Calu3 (cell line): ENCODE results near the gene ITGB1. TPM values are rescaled to one million over a fixed set of nuclear protein-coding genes. Genes with fewer than 3 reads are reported as not detected.

Source experiments
- BruUV-seq: library from RNA; stranded (reverse); fragments of 400-500 nt; replicated peaks from 2 replicates; lab custom pipeline; 2021; lab: Mats Ljungman, UMichigan
- CTCF ChIA-PET: fragments of 300-600 bp; sonication (Branson Sonifier 250); formaldehyde crosslinking; loops from one replicate; lab custom pipeline; 2022; ENCODE audit warnings: antibody characterized with exemption; lab: Charles Lee
- DNase-seq: peaks from one replicate; pipeline ENCODE4 v3.0.0; 2022
- H3K27ac Mint-ChIP-seq: one replicate; pipeline ENCODE4 v1.8.0; 2022; ENCODE audit warnings: mixed read lengths; ENCODE audit not compliant: unreplicated experiment
- H3K27me3 Mint-ChIP-seq: one replicate; pipeline ENCODE4 v1.8.0; 2022; ENCODE audit warnings: mixed read lengths; ENCODE audit not compliant: unreplicated experiment
- H3K36me3 Mint-ChIP-seq: one replicate; pipeline ENCODE4 v1.8.0; 2022; ENCODE audit warnings: mild to moderate bottlenecking, moderate library complexity, mixed read lengths; ENCODE audit not compliant: insufficient read depth, unreplicated experiment
- H3K4me1 Mint-ChIP-seq: one replicate; pipeline ENCODE4 v1.8.0; 2022; ENCODE audit warnings: mild to moderate bottlenecking, low read depth, mixed read lengths; ENCODE audit not compliant: unreplicated experiment
- H3K4me3 Mint-ChIP-seq: one replicate; pipeline ENCODE4 v1.8.0; 2022; ENCODE audit warnings: mild to moderate bottlenecking, low read depth, moderate library complexity, mixed read lengths; ENCODE audit not compliant: unreplicated experiment
- H3K9me3 Mint-ChIP-seq: one replicate; pipeline ENCODE4 v1.8.0; 2022; ENCODE audit warnings: low read depth, mixed read lengths; ENCODE audit not compliant: unreplicated experiment
- CTCF ChIP-seq: fragments of 200-600 bp; IDR thresholded peaks from one replicate; pipeline ENCODE4 v1.8.0; 2022; ENCODE audit warnings: antibody characterized with exemption; ENCODE audit not compliant: unreplicated experiment
- intact Hi-C: fragments of 100-400 bp; cut with micrococcal nuclease; formaldehyde crosslinking; loops from one replicate; pipeline ENCODE4 v1.10.0; 2022; ENCODE audit not compliant: unreplicated experiment
- total RNA-seq: library from RNA; stranded (reverse); gene quantifications from 2 replicates; pipeline ENCODE4 v1.2.3, GENCODE V29; 2022

The ITGB1 gene
- total RNA-seq, 1 experiment from 2014 or later: 1,455 TPM

- no peak for DNase-seq
- H3K9me3 Mint-ChIP-seq: no peaks in the 10 kb centered on the region
- CTCF ChIA-PET: no interaction called here
- BruUV-seq: no TSS peak
- H3K4me1 Mint-ChIP-seq: peaks cover 8% of the 10 kb centered on the region
- no peak for TF ChIP-seq CTCF
- peaks cover 88% of the 10 kb centered on the region for H3K36me3 Mint-ChIP-seq
- H3K4me3 Mint-ChIP-seq: no peak overlapping the region
- intact Hi-C loops: no loop called here
- peak overlapping the region; percentile 66 for H3K27ac Mint-ChIP-seq
- no peaks in the 10 kb centered on the region for H3K27me3 Mint-ChIP-seq
Observed at GRCh38 chr10:32893916-32894664, 63.9 kb downstream of the ITGB1 start.

DNA sequence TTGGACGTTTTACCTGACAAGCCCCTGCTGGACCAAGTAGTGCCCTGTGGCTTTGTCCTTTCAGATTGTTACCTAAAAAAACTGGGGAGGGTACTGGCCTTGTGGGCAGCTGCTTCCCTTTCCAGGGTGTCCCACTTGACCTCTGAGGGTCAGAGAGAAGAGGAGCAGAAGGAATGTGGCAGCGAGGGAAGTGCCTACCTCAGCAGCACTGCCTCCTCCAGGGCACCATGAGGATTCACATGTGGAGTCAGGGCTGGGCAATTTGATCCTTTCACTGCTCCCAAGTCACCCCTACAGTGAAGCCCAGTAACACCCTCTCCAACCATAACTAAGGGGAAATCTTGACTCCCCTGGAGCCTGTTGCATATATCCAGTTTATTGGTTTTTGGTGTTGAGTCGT, 64.6 kb downstream of the ITGB1 start:
- BruUV-seq: no TSS peak
- no peak for TF ChIP-seq CTCF
- H3K4me1 Mint-ChIP-seq: peaks cover 8% of the 10 kb centered on the region
- no peak for DNase-seq
- no peaks in the 10 kb centered on the region for H3K9me3 Mint-ChIP-seq
- H3K27ac Mint-ChIP-seq: peak overlapping the region; percentile 66
- CTCF ChIA-PET: no interaction called here
- H3K36me3 Mint-ChIP-seq: peaks cover 83% of the 10 kb centered on the region
- no peaks in the 10 kb centered on the region for H3K27me3 Mint-ChIP-seq
- intact Hi-C loops: no loop called here
- no peak overlapping the region for H3K4me3 Mint-ChIP-seq

DNA sequence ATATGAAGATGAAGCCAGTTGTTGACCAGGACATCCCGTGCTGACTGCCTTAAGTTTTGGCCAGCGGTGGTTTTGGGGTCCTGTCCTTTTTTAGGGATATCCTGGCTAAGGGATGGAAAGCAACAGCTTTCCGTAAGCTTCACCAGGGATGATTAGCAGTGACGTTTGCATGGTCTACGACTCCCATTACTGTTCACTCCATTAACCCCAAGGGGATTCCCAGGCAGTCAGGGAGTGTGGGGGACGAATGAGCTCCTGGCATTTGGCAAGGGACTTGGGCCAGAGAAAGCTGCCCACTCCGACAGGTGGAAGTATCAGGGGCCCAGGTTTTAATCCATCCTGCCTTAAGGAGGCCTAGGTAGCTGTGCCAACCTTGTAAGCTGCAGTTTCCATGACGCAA, 66.8 kb downstream of the ITGB1 start:
- no TSS peak for BruUV-seq
- no peak for TF ChIP-seq CTCF
- H3K9me3 Mint-ChIP-seq: no peaks in the 10 kb centered on the region
- intact Hi-C loops: no loop called here
- no peaks in the 10 kb centered on the region for H3K27me3 Mint-ChIP-seq
- peaks cover 8% of the 10 kb centered on the region for H3K4me1 Mint-ChIP-seq
- DNase-seq: no peak
- no peak overlapping the region for H3K4me3 Mint-ChIP-seq
- H3K36me3 Mint-ChIP-seq: peaks cover 74% of the 10 kb centered on the region
- peak overlapping the region; percentile 74 for H3K27ac Mint-ChIP-seq
- CTCF ChIA-PET: no interaction called here

- intact Hi-C loops: no loop called here
- no peak for TF ChIP-seq CTCF
- CTCF ChIA-PET: no interaction called here
- no peak for DNase-seq
- no peaks in the 10 kb centered on the region for H3K27me3 Mint-ChIP-seq
- H3K36me3 Mint-ChIP-seq: peaks cover 73% of the 10 kb centered on the region
- no peaks in the 10 kb centered on the region for H3K9me3 Mint-ChIP-seq
- H3K4me1 Mint-ChIP-seq: peaks cover 6% of the 10 kb centered on the region
- no TSS peak for BruUV-seq
- peak overlapping the region; percentile 74 for H3K27ac Mint-ChIP-seq
- H3K4me3 Mint-ChIP-seq: no peak overlapping the region
Observed at GRCh38 chr10:32890444-32890843, 67.6 kb downstream of the ITGB1 start.
